Bronchial epithelial cell (primary cell): Measurements from ENCODE around the gene KCNJ12. TPM values are rescaled to one million over a fixed set of nuclear protein-coding genes. Genes with fewer than 3 reads are reported as not detected.
A peak's percentile ranks its signal among the peaks of the same experiment; 100 is the strongest.

Source experiments
- DNase-seq: peaks from one replicate; pipeline ENCODE4 v3.0.0-alpha.2; 2010; ENCODE audit warnings: low read depth
- FAIRE-seq: peaks from 2 replicates; lab custom pipeline; 2011; peaks lifted over from hg19 to GRCh38; lab: Jason Lieb, UNC
- H3K27me3 ChIP-seq: 2 replicates; pipeline ENCODE4 v1.5.1; 2011; ENCODE audit warnings: low read length; ENCODE audit not compliant: control insufficient read depth, insufficient read depth
- H3K36me3 ChIP-seq: 2 replicates; pipeline ENCODE4 v1.5.1; 2011; ENCODE audit warnings: low read length; ENCODE audit not compliant: control insufficient read depth, insufficient read depth
- H3K4me3 ChIP-seq: 2 replicates; pipeline ENCODE4 v1.5.1; 2011; ENCODE audit warnings: mild to moderate bottlenecking, low read depth, low read length, control low read depth
- total RNA-seq: library from RNA; depleted of rRNA; stranded (reverse); fragments of >200 nt; gene quantifications from 2 replicates; pipeline ENCODE4 v1.2.1, GENCODE V29; 2014
- TF ChIP-seq, protein P1 (sequence below): IDR thresholded peaks from 2 replicates; pipeline ENCODE4 v1.5.1; 2011; ENCODE audit warnings: mild to moderate bottlenecking, moderate library complexity, low read length, control low read depth, inconsistent platforms; ENCODE audit not compliant: insufficient read depth, severe bottlenecking

Gene KCNJ12
- total RNA-seq, 1 donor from 2014 or later = under 0.01 TPM

DNA sequence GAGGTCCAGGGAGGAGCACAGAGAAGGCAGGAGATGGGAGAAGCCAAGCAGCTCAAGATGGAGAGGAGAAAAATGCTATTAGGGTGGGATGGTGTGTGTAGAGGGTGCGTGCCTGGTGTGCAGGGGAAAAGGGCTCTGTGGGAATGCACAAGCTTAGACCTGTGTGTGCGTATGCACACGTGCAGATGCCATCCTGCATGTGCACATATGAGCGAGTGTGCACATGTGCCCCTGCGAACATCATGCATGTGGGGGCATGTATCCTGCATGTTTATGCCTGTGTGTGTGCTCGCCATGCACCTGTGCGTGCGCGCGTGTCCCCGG is 438 bp upstream of the KCNJ12 start:
- peaks cover 21% of the 10 kb centered on the region for H3K27me3 ChIP-seq
- H3K4me3 ChIP-seq = no peak overlapping the region

DNA sequence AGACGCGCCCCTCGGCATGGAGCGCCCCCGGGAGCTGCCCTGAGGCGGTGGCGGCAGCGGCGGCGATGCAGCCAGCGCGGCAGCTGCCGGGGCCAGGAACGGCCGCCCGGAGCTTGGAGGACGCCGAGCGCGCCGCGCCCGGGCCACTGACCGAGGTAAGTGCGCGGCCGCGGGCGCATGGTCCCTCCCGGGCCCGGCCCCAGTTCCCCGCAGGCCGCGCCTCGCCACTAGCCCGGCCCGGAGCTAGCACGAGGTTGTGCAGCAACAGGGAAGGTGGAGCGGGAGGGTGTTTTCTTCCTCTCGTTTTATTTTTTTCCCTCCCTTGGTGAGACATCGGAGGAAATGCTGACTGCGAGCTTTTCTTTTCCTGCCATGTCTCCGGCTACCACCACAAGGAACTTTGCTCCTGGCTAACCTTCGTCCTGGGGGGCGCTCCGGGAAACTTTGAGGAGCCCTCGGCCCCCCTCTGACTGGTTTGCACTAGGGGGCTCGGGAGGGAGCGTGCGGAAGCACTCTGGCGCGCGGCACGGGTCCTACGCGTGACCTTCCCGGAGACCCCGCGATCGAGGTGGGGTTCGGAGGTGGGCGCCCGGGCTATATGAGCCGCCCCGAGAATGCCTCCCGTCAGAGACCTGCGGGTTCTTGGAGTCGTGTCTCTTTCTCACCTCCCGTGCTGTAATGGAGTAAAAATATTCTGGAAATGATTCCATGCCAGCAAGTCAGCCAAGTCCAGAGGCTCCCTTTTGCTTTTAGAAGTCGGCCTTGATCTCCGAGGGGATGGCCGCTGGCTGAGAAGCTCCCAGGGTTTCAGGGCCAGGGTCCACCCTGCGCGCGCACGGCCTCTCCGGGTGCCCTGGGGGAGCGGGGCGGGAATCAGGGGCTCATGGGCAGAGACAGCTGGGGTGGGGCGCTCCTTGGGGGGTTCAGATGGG is 868 bp downstream of the KCNJ12 start:
- no peaks in the 10 kb centered on the region for H3K36me3 ChIP-seq
- no peak overlapping the region for H3K4me3 ChIP-seq
- H3K27me3 ChIP-seq = peaks cover 21% of the 10 kb centered on the region
- FAIRE-seq = no peak
- peak; percentile 36 for DNase-seq
- TF ChIP-seq, protein P1, sequence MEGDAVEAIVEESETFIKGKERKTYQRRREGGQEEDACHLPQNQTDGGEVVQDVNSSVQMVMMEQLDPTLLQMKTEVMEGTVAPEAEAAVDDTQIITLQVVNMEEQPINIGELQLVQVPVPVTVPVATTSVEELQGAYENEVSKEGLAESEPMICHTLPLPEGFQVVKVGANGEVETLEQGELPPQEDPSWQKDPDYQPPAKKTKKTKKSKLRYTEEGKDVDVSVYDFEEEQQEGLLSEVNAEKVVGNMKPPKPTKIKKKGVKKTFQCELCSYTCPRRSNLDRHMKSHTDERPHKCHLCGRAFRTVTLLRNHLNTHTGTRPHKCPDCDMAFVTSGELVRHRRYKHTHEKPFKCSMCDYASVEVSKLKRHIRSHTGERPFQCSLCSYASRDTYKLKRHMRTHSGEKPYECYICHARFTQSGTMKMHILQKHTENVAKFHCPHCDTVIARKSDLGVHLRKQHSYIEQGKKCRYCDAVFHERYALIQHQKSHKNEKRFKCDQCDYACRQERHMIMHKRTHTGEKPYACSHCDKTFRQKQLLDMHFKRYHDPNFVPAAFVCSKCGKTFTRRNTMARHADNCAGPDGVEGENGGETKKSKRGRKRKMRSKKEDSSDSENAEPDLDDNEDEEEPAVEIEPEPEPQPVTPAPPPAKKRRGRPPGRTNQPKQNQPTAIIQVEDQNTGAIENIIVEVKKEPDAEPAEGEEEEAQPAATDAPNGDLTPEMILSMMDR = no peak

More for the DNA sequence above, 438 bp upstream of the KCNJ12 start:
- H3K36me3 ChIP-seq = no peaks in the 10 kb centered on the region
- DNase-seq (peak; percentile 8), FAIRE-seq (no peak)
- TF ChIP-seq, protein P1 = no peak

DNA sequence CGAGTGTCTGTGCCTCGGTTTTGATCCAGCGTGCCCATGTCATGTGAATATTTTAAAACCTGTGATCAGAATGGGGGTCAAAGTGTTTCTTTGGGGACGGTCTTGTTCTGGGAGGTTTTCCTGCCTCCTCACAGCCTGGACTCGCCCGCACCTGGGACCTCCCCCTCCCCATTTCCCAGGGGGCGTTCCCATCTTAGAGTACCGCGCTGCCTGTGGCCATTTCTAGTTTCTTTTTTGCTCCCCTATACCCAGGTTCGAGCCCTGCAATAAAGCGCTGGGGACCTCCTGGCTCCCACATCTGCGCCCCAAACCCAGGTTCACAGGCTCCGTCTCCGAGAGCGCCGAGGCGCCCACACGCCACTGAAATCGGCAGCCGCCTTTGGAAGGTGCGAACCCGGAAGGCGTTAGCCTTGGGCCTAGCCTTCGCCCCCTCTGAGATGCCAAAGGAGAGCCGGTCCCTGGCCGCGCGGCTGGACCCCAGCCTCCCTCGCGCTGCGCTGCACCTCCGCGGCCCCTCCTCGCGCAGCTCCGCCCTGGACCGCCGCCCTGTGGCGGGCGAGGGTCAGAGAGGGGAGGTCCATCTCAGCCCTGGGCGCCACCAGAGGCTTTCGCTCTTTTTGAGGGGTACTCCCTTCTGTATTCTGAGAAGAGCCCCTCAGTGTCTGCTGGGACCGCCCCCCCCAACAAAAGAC is 1.7 kb downstream of the KCNJ12 start:
- Histone ChIP-seq H3K27me3 (peaks cover 21% of the 10 kb centered on the region), H3K36me3 (no peaks in the 10 kb centered on the region), H3K4me3 (no peak overlapping the region)
- DNase-seq = no peak
- no peak for FAIRE-seq
- TF ChIP-seq, protein P1 = no peak

DNA sequence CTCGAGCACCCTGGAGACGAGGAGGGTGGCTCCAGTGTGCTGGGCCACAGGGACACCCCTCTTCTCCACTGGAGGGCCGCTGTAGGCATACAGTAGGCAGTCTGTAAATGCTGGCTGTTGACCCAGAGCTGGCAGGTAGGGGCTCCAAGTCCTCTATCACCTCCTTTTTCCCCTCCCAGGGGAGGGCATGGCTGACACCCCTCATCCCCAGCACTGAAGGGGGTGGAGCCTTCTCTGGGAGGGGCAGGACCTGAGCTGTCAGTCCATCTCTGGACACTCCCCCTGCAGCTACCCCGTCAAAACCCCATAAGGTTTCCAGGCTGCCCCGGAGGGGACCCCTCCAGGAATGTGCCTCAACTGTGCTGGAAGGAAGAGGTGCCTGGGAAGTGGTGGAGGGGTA is 2.4 kb downstream of the KCNJ12 start:
- FAIRE-seq = no peak
- DNase-seq = no peak
- H3K4me3 ChIP-seq = no peak overlapping the region
- TF ChIP-seq, protein P1 = no peak
- H3K36me3 ChIP-seq = no peaks in the 10 kb centered on the region
- H3K27me3 ChIP-seq = peaks cover 22% of the 10 kb centered on the region

DNA sequence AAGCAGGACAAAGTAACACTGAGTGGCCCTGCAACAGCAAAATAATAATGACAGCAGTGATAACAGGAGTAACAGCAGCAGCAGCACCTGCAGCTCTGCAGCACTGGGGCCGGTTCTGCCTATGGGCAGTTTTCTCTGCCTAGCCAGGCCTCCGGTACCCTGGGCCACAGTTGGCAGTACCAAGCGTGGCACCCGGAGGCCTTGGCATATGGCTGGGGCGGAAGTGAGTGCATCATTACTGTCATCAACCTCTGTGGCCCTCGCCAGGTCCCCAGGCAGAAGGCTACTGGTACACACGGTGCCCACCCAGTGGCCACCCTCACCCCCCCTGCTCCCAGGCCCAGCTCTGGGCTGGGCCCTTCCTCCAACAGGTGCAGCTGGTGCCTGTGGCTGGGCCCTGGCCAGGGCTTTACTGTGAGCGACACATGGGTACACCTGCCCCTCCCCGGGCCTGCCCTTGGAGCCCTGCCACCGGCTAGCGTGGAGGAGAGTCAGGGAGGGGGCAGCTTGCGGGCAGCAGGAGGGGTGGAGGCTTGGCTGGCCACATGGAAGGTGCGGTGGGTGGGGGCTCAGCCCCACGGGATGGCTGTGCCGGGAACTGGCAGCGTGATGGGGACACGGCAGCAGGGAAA is 3.0 kb downstream of the KCNJ12 start:
- Histone ChIP-seq H3K27me3 (peaks cover 22% of the 10 kb centered on the region), H3K4me3 (no peak overlapping the region), H3K36me3 (no peaks in the 10 kb centered on the region)
- FAIRE-seq (no peak), DNase-seq (no peak)
- TF ChIP-seq, protein P1 = no peak
